Prostate gland (tissue), 2 donors: ENCODE results near the gene SERPINB2.

Experiments used
- CTCF ChIP-seq, 4 experiments: fragments of 200-600 bp in 2 of 4; fragments of 450-650 bp in 2 of 4; sonication (generic) in 2 of 4; IDR thresholded peaks; 1 replicate in 3 of 4; 2 replicates in 1 of 4; pipeline ENCODE4 v1.5.1; 2016 to 2019; ENCODE audit warnings: antibody characterized with exemption in 4 of 4, mild to moderate bottlenecking in 2 of 4, moderate library complexity in 2 of 4
- POLR2A ChIP-seq: fragments of 450-650 bp; IDR thresholded peaks from one replicate; pipeline ENCODE4 v1.6.1; 2016; ENCODE audit warnings: antibody characterized with exemption, mild to moderate bottlenecking
- POLR2AphosphoS5 ChIP-seq: sonication (generic); formaldehyde crosslinking; IDR thresholded peaks from one replicate; pipeline ENCODE4 v1.6.1; 2017; ENCODE audit warnings: antibody characterized with exemption

DNA sequence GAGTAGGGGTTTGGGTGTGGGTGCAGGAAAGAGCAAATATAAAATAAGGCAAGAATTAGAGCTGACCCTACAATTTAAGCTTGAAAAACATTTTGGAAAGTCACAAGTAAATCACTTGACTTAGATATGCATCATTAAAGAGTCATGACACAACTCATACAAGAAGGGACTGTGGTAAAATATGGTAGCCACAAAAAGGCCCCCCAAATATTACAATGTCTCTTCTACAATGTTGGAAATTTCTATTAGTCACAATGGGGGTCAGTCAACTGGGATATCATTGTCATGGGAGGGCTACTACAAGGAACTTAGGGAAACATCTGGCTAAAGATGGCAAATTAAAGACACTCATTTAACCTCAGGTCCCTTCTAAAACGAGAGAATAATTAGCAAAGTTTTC lies 15.7 kb upstream of the SERPINB2 start:
- TF ChIP-seq CTCF (IDR thresholded peaks at IDR 0.05) (no peak), POLR2A (no peak), POLR2AphosphoS5 (no peak)
